SK-N-SH treated with all-trans-retinoic acid at 6 μM for 48 hours (cell line): Measurements from ENCODE around the gene ISG15.
"Not testable (repeated sequence)": the region's sequence is repeated elsewhere in the genome, so short reads cannot be mapped to it uniquely, and the experiment has no call there.

Experiments used
- ATAC-seq: fragments of 200-7000 bp; cut with Tn5 transposase; 3 replicates; pipeline ENCODE4 v1.9.1; 2020; ENCODE audit warnings: mild to moderate bottlenecking, moderate library complexity
- BACH2 ChIP-seq: fragments of 250-450 bp; sonication (Bioruptor Pico); IDR thresholded peaks from 2 replicates; pipeline ENCODE4 v1.9.0; 2021; ENCODE audit warnings: mild to moderate bottlenecking, borderline replicate concordance
- CREB5 ChIP-seq: fragments of 250-450 bp; sonication (Bioruptor Pico); IDR thresholded peaks from 2 replicates; pipeline ENCODE4 v1.5.1; 2020; ENCODE audit warnings: low read depth, mild to moderate bottlenecking, moderate library complexity
- CSDC2 ChIP-seq: fragments of 250-450 bp; sonication (Bioruptor Pico); IDR thresholded peaks from 2 replicates; pipeline ENCODE4 v1.5.0; 2020; ENCODE audit warnings: mild to moderate bottlenecking, moderate library complexity
- CSRNP3 ChIP-seq: fragments of 250-450 bp; sonication (Bioruptor Pico); IDR thresholded peaks from 2 replicates; pipeline ENCODE4 v1.5.1; 2021; ENCODE audit warnings: mild to moderate bottlenecking, moderate library complexity
- ESRRG ChIP-seq: fragments of 250-450 bp; sonication (Bioruptor Pico); IDR thresholded peaks from 2 replicates; pipeline ENCODE4 v1.6.1; 2021; ENCODE audit warnings: mild to moderate bottlenecking
- ISL1 ChIP-seq: fragments of 250-450 bp; sonication (Bioruptor Pico); IDR thresholded peaks from 2 replicates; pipeline ENCODE4 v2.1.2; 2022; ENCODE audit warnings: mild to moderate bottlenecking, moderate library complexity
- PATZ1 ChIP-seq: fragments of 250-450 bp; sonication (Bioruptor Pico); IDR thresholded peaks from 2 replicates; pipeline ENCODE4 v1.8.0; 2020; ENCODE audit warnings: mild to moderate bottlenecking, moderate library complexity, borderline replicate concordance
- RARB ChIP-seq: fragments of 250-450 bp; sonication (Bioruptor Pico); IDR thresholded peaks from 2 replicates; pipeline ENCODE4 v1.8.0; 2021; ENCODE audit warnings: mild to moderate bottlenecking, moderate library complexity
- SNAI2 ChIP-seq: fragments of 250-450 bp; sonication (Bioruptor Pico); IDR thresholded peaks from 2 replicates; pipeline ENCODE4 v1.5.0; 2020; ENCODE audit warnings: mild to moderate bottlenecking, moderate library complexity
- TCF4 ChIP-seq: fragments of 250-450 bp; sonication (Bioruptor Pico); IDR thresholded peaks from 2 replicates; pipeline ENCODE4 v1.8.0; 2021; ENCODE audit warnings: mild to moderate bottlenecking, moderate library complexity, borderline replicate concordance
- TOX ChIP-seq: fragments of 250-450 bp; sonication (Bioruptor Pico); IDR thresholded peaks from 2 replicates; pipeline ENCODE4 v1.8.0; 2021; ENCODE audit warnings: mild to moderate bottlenecking, moderate library complexity, borderline replicate concordance
- TSHZ2 ChIP-seq: fragments of 250-450 bp; sonication (Bioruptor Pico); IDR thresholded peaks from 2 replicates; pipeline ENCODE4 v1.5.0; 2020; ENCODE audit warnings: mild to moderate bottlenecking, moderate library complexity
- ZC3H10 ChIP-seq: fragments of 250-450 bp; sonication (Bioruptor Pico); IDR thresholded peaks from 2 replicates; pipeline ENCODE4 v1.5.1; 2021; ENCODE audit warnings: mild to moderate bottlenecking, moderate library complexity
- ZFP3 ChIP-seq: fragments of 250-450 bp; sonication (Bioruptor Pico); IDR thresholded peaks from 2 replicates; pipeline ENCODE4 v1.5.0; 2020; ENCODE audit warnings: mild to moderate bottlenecking, moderate library complexity
- ZFP30 ChIP-seq: fragments of 450-650 bp; formaldehyde crosslinking; IDR thresholded peaks from 2 replicates; pipeline ENCODE4 v1.5.0; 2022; ENCODE audit warnings: mild to moderate bottlenecking, moderate library complexity
- ZNF565 ChIP-seq: fragments of 450-650 bp; formaldehyde crosslinking; conservative IDR thresholded peaks from 2 replicates; pipeline ENCODE4 v1.5.0; 2020; ENCODE audit warnings: low read depth, mild to moderate bottlenecking, moderate library complexity
- ZNF8 ChIP-seq: fragments of 450-650 bp; formaldehyde crosslinking; IDR thresholded peaks from 2 replicates; pipeline ENCODE4 v1.5.0; 2020; ENCODE audit warnings: mild to moderate bottlenecking, moderate library complexity

The ISG15 gene

GRCh38 chr1:1055841-1056736 is 42.8 kb downstream of the ISG15 start:
- TF ChIP-seq ZNF8 (CRISPR knock-in tag) (no peak), TCF4 (no peak), ISL1 (no peak), SNAI2 (no peak), BACH2 (CRISPR knock-in tag) (no peak), CREB5 (CRISPR knock-in tag) (no peak), TSHZ2 (CRISPR knock-in tag) (no peak), TOX (no peak), CSDC2 (CRISPR knock-in tag) (no peak)
- ATAC-seq = no peak

- not testable (repeated sequence) for ATAC-seq
Observed at GRCh38 chr1:1057769-1058087, 44.4 kb downstream of the ISG15 start.

- TF ChIP-seq ZC3H10 (CRISPR knock-in tag) (no peak), ESRRG (CRISPR knock-in tag) (no peak), ISL1 (no peak), TSHZ2 (CRISPR knock-in tag) (no peak), ZNF565 (no peak), SNAI2 (no peak), ZFP3 (no peak), CSRNP3 (CRISPR knock-in tag) (no peak), PATZ1 (no peak), CREB5 (CRISPR knock-in tag) (no peak), ZFP30 (CRISPR knock-in tag) (no peak), CSDC2 (CRISPR knock-in tag) (no peak), RARB (CRISPR knock-in tag) (no peak)
- TF ChIP-seq, all 23 proteins: peak for 0
- no peak for ATAC-seq
Observed at GRCh38 chr1:1058088-1058905, 45.0 kb downstream of the ISG15 start.
